HG02970 (cell line): Measurements from ENCODE around the gene SHANK1.
"Not testable (repeated sequence)": the region's sequence is repeated elsewhere in the genome, so short reads cannot be mapped to it uniquely, and the experiment has no call there.

Experiments used
- ATAC-seq: cut with Tn5 transposase; IDR thresholded peaks from one replicate; pipeline ENCODE4 v1.9.1; 2021; ENCODE audit warnings: mild to moderate bottlenecking, moderate library complexity, moderate number of reproducible peaks; ENCODE audit not compliant: unreplicated experiment, low FRiP score

SHANK1 gene

GRCh38 chr19:50644315-50644915 lies 75.2 kb downstream of the SHANK1 start:
- no peak for ATAC-seq

- no peak for ATAC-seq
Observed at GRCh38 chr19:50640368-50640767, 79.2 kb downstream of the SHANK1 start.

GRCh38 chr19:50639121-50640112 lies 80.2 kb downstream of the SHANK1 start, which contains the start of gene SYT3:
TSS of gene SYT3 (minus strand) at chr19:50639881. CDS start at chr19:50637411, 2,470 bp downstream.
- ATAC-seq = no peak

GRCh38 chr19:50638600-50638999 lies 81.0 kb downstream of the SHANK1 start:
- no peak for ATAC-seq

DNA sequence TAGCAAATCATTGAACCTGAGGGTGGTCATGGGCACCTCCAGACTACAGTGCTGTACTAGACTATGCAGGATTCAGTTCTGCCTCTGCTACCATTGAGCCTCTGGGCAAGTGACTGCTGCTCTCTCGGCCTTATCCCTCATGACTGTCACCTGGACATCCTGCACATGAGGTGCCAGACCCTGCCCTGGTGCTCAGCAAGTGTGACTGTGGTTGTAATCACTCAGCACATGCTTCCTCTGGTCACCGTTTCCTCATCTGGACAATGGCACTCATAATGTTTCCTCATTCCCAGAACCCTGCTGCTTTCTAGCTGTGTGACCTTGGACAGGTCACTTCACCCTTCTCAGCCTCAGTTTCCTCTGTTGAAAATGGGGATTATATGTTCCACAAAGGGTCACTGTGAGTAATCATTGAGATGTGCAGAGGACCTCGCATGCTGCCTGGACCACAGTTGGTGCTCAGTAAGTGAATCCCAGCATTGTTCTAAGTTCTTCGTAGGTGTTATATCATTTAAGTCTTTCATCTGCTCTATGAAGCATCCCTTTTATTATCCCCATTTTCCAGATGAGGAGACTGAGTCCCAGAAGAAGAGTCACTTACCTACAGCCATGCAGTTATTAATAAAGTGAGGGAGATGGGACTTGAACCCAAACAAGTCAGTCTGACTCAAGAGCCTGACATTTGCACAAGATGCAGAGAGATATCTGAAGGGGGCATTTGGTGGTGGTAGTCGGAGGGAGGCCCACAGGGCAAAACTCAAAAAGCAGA lies 83.1 kb downstream of the SHANK1 start:
- no peak for ATAC-seq

- no peak for ATAC-seq
Observed at GRCh38 chr19:50633973-50634372, 85.6 kb downstream of the SHANK1 start.

DNA sequence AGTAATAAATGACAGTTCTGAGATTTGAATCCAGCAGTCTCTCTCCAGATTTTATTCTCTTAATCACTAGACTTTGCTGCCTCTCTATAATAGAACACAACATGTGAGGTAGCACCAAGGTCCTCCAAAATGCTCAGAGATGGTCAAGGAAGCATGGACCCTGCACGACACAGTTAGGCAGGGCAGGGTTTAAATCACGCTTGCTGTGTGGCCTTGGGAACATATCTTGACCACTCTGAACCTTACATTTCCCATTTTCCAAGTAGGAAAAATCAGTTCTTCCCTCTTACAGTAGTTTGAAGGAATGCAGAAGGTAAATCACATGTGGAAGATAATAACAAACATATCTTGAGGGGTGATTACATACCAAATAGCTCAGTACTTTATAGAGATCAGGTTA lies 86.2 kb downstream of the SHANK1 start:
- ATAC-seq = no peak

DNA sequence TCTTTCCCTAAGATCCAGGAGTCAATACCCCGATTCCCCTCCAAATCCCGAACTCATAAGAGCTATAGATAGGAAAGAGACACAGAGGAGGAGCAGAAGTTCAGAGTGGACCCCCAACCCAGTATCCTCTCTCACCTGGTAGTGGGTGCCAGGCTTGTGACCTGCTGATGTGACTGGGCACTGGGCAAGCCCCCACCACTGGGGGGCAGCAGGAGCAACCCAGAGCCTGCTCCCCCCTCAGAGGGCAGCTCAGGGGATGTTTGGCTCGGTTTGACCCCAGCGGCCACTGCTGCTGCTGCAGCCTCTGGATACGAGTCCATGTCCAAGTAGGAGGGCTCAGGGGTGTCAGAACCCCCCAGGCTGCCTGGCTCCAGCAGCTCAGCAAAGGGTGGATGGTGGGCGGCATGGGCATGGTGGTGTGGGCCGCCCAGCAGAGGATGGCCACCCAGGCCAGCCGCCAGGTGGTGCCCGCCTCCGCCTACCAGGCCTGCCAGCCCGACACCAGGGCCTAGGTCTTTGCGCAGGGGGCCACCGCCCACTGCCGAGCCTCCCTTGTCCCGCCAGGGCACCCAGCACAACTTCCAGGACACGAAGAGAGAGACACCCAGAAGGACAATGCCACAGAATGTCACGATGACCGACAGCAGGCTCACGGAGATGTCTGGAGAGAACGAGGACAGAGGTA lies 87.3 kb downstream of the SHANK1 start:
- no peak for ATAC-seq

DNA sequence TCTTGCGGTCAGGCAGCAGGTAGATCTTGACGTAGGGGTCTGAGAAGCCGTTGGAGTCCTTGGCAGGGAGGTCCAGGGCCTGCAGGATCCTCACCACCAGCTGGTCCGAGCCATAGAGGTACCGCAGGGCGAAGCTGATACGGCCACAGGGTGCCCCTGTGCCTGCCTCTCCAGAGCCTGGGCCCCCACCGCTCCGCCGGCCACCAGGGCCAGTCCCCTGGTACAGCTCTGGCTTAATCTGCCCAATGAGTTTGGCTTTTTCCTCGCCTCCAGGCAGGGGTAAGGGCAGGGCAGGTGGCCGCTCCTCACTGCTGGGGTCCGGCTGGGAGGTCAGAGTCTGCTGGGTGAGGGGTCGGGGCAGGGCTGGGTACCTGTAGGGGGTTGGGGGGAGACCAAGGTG lies 89.8 kb downstream of the SHANK1 start:
- ATAC-seq = no peak

DNA sequence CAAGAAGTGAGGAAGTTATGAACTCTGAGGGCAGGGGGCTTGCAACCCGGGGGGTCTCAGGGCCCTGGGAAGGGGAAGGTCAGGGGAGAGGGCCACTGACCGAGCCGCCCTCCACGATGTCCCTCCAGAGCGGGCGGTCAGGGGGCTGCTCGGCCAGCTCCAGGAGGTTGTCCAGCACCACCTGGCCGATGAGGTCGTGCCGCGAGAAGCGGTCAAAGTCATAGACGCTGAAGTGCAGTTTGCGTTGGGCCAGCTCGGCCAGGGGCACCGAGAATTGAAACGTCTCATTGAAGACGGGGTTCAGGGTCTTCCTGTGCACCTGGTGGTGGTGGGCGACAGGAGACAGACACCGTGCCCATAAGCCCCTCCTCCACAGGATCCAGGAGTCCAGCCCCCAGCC lies 90.4 kb downstream of the SHANK1 start:
- no peak for ATAC-seq

DNA sequence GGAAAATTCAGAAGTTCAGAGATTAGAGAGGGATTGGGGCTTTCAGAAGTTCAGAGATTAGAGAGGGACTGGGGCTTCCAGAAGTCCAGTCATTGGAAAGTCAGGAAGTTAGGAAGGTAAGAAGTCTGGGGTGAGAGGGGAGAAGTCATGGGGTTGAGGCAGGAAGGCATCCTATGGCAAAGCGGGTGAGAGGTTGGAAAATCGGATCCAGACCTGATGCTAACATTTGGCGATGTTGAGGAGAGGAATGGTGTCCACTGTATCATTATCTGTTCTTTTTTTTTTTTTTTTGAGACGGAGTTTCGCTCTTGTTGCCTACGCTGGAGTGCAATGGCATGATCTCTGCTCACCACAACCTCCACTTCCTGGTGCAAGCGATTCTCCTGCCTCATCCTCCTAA lies 91.1 kb downstream of the SHANK1 start:
- ATAC-seq = no peak

GRCh38 chr19:50628146-50628545 lies 91.5 kb downstream of the SHANK1 start:
- no peak for ATAC-seq

DNA sequence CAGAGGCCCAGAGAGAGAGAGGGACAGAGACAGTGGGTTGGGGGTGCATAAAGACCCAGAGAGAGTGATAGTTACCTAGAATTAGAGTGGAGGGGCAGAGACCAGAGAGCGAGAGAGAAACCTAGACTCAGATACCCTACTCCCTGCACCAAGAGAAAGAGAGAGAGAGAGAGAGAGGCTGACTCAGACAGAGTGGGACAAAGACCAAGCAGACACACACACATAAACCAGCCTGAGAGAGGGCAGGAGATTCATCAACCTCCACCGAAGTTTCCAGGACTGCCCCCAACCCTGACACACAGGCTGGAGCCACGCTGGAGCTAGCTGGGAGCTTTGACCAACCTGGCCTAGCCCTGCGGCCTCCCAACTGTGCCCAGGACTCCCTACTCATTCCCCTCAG lies 92.8 kb downstream of the SHANK1 start:
- ATAC-seq = no peak

DNA sequence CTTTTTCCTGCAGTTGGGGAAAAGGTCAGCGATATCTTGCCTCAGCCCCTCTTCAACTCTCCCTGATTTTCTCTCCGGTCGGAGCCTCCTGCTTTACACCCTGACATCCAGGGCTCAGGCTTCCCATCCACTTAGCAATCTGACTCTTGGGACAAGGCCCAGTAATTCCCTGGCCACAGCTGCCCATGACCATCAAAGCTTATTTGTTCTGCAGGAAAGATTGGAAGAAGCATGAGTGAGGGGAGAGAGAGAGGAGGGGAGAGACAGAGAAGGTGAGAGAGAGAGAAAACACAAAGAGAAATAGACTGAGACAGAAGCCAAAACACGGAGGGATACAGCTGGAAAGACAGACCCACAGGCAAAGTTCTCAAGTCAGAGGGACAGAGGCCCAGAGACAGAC lies 93.6 kb downstream of the SHANK1 start:
- ATAC-seq = no peak

DNA sequence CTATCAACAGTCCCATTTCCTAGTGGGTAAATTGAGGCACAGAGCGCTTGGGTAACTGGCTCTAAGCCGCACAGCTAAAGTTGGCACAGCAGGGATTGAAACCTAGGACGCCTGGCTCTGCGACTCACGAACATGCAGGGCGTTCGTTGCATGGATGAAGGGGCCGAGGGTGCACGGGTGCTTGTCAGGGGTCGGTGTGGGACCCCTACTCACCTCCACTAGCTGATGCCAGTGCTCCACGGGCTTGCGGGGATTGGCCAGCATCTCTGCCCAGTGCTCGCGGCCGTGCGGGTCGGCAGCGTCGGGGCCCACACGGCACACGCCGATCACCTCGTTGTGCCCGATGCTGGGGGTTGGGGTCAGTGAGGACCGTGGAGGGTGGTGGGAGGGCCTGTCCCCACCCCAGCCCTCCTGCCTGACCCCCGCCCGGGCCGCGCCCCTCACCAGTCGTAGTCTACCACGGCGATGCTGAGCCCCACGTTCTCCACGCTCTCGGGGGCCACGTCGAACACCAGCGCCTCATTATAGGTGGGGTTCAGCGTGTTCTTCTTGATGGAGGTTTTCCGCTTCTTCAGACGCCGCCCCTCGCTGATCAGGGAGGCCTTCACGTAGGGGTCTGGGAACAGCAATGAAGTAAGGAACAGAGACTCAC lies 94.5 kb downstream of the SHANK1 start:
- ATAC-seq = no peak

GRCh38 chr19:50620394-50620906 lies 99.2 kb downstream of the SHANK1 start:
- ATAC-seq = not testable (repeated sequence)

DNA sequence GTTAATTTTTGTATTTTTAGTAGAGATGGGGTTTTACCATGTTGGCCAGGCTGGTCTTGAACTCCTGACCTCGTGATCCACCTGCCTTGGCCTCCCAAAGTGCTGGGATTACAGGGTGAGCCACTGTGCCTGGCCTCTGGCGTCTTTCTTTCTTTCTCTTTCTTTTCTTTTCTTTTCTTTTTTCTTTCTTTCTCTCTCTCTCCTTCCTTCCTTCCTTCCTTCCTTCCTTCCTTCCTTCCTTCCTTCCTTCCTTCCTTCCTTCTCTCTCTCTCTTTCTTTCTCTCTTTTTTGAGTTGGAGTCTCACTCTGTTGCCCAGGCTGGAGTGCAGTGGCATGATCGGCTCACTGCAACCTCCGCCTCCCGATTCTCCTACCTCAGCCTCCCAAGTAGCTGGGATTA lies 100.4 kb downstream of the SHANK1 start:
- not testable (repeated sequence) for ATAC-seq

- ATAC-seq = not testable (repeated sequence)
Observed at GRCh38 chr19:50618379-50618778, 101.2 kb downstream of the SHANK1 start.

DNA sequence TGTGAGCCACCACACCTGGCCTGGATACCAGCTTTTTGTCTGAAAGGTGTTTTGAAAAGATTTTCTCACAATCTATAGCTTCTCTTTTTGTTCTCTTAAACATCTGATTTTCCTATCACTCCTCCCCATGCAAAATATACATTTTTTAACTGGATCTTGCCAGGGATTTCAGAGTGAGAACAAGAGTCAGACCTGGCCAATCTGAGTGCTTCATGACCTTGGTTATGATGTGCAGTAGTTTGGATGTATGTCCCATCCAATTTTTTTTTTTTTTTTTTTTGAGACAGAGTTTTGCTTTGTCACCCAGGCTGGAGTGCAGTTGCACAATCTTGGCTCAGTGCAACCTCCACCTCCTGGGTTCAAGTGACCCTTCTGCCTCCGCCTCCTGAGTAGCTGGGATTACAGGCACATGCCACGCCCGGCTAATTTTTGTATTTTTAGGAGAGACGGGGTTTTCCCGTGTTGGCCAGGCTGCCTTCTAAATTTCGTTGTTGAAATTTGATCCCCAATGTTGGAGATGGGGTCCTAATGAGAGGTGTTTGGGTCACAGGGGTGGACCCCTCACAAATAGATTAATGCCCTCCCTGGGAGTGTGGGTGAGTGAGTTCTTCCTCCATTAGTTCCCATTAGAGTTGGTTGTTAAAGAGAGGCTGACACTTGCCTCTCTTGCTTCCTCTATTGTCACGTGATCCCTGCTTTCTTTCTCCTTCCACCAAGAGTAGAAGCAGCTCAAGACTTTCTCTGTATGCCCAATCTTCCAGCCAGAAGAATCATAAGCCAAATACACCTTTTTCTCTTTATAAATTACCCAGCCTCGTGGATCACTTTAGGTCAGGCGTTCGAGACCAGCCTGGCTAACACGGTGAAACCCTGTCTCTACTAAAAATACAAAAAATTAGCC lies 106.8 kb downstream of the SHANK1 start:
- ATAC-seq = not testable (repeated sequence)
